NCI-H2196 treated with DMSO at 0.1 percent for 48 hours (cell line): Measurements from ENCODE around the gene TYRP1.

ENCODE experiments used
- DNase-seq: peaks from one replicate; lab custom pipeline; 2025; ENCODE audit not compliant: unreplicated experiment; lab: John Stamatoyannopoulos, UW

The TYRP1 gene

GRCh38 chr9:12696931-12697622 is 3.9 kb downstream of the TYRP1 start:
- DNase-seq, result no peak

- no peak for DNase-seq
Observed at GRCh38 chr9:12697719-12698118, 4.5 kb downstream of the TYRP1 start.

GRCh38 chr9:12698266-12698665 is 5.1 kb downstream of the TYRP1 start:
- no peak for DNase-seq

GRCh38 chr9:12698986-12699385 is 5.8 kb downstream of the TYRP1 start:
- no peak for DNase-seq

- no peak for DNase-seq
Observed at GRCh38 chr9:12699529-12699928, 6.3 kb downstream of the TYRP1 start.

- no peak for DNase-seq
Observed at GRCh38 chr9:12701126-12701525, 7.9 kb downstream of the TYRP1 start.

- DNase-seq, result no peak
Observed at GRCh38 chr9:12702160-12702758, 9.1 kb downstream of the TYRP1 start.

- no peak for DNase-seq
Observed at GRCh38 chr9:12703996-12704395, 10.8 kb downstream of the TYRP1 start.

- no peak for DNase-seq
Observed at GRCh38 chr9:12705738-12706391, 12.7 kb downstream of the TYRP1 start.

GRCh38 chr9:12708562-12709298 is 15.5 kb downstream of the TYRP1 start:
- DNase-seq, result no peak

GRCh38 chr9:12712532-12712931 is 19.3 kb downstream of the TYRP1 start:
- DNase-seq, result no peak

- no peak for DNase-seq
Observed at GRCh38 chr9:12715268-12715667, 22.1 kb downstream of the TYRP1 start.

- no peak for DNase-seq
Observed at GRCh38 chr9:12716823-12717600, 23.8 kb downstream of the TYRP1 start.

- no peak for DNase-seq
Observed at GRCh38 chr9:12717907-12718306, 24.7 kb downstream of the TYRP1 start.

- DNase-seq, result no peak
Observed at GRCh38 chr9:12718482-12719026, 25.4 kb downstream of the TYRP1 start.

GRCh38 chr9:12719431-12719830 is 26.2 kb downstream of the TYRP1 start:
- peak; percentile 69 for DNase-seq

- no peak for DNase-seq
Observed at GRCh38 chr9:12720551-12720950, 27.4 kb downstream of the TYRP1 start.

- DNase-seq, result no peak
Observed at GRCh38 chr9:12722131-12722530, 28.9 kb downstream of the TYRP1 start.

GRCh38 chr9:12723409-12724028 is 30.3 kb downstream of the TYRP1 start:
- peak; percentile 33 for DNase-seq

- no peak for DNase-seq
Observed at GRCh38 chr9:12726795-12727194, 33.6 kb downstream of the TYRP1 start.
